OCI-LY3 (cell line): ENCODE results near the gene KLF16.
A peak's percentile ranks its signal among the peaks of the same experiment; 100 is the strongest.

Experiments
- H2AFZ ChIP-seq: fragments of 200-600, 300-600 bp; shearing (Covaris generic); 2 replicates; pipeline ENCODE4 v1.6.0; 2014; ENCODE audit warnings: antibody characterized with exemption, low read depth, low read length
- H3K27ac ChIP-seq: fragments of 200-600, 300-600 bp; sonication (generic); 2 replicates; pipeline ENCODE4 v1.5.1; 2014; ENCODE audit warnings: mild to moderate bottlenecking, low read length, moderate library complexity, mixed read lengths
- H3K27me3 ChIP-seq: fragments of 200-600, 300-600 bp; sonication (generic); 2 replicates; pipeline ENCODE4 v1.6.1; 2014; ENCODE audit warnings: low read depth, low read length, mixed read lengths
- H3K36me3 ChIP-seq: fragments of 200-600, 300-600 bp; sonication (generic); replicated peaks from 2 replicates; pipeline ENCODE3; 2014; ENCODE audit warnings: low read depth, low read length, mixed read lengths
- H3K4me1 ChIP-seq: fragments of 300-600, 200-600 bp; sonication (generic); 2 replicates; pipeline ENCODE4 v1.6.1; 2014; ENCODE audit warnings: low read length, mixed read lengths
- H3K4me2 ChIP-seq: fragments of 200-600, 300-600 bp; sonication (generic); 2 replicates; pipeline ENCODE4 v1.6.1; 2014; ENCODE audit warnings: low read length, mixed read lengths
- H3K4me3 ChIP-seq: fragments of 300-600, 200-600 bp; sonication (generic); 2 replicates; pipeline ENCODE4 v1.5.1; 2014; ENCODE audit warnings: antibody characterized with exemption, mild to moderate bottlenecking, low read length, moderate library complexity
- H3K79me2 ChIP-seq: fragments of 300-600, 200-600 bp; shearing (Covaris generic); 2 replicates; pipeline ENCODE4 v1.6.1; 2014; ENCODE audit warnings: mild to moderate bottlenecking, low read length, mixed read lengths
- H3K9ac ChIP-seq: fragments of 300-600, 200-600 bp; shearing (Covaris generic); 2 replicates; pipeline ENCODE4 v1.6.0; 2014; ENCODE audit warnings: mild to moderate bottlenecking, low read length, moderate library complexity
- H3K9me3 ChIP-seq: fragments of 200-600, 300-600 bp; shearing (Covaris generic); 2 replicates; pipeline ENCODE4 v1.6.1; 2014; ENCODE audit warnings: low read length, mixed read lengths; ENCODE audit not compliant: insufficient read depth
- H4K20me1 ChIP-seq: fragments of 200-600, 300-600 bp; sonication (generic); 2 replicates; pipeline ENCODE4 v1.6.1; 2016; ENCODE audit warnings: low read length, mixed read lengths; ENCODE audit not compliant: insufficient read depth
- EZH2phosphoT487 ChIP-seq: fragments of 200-600 bp; shearing (Covaris generic); IDR thresholded peaks from 2 replicates; pipeline ENCODE4 v1.6.1; 2018; ENCODE audit warnings: antibody characterized with exemption, mixed run types, low read depth
- TF ChIP-seq, protein P1 (sequence below): fragments of 200-600, 300-600 bp; sonication (generic); IDR thresholded peaks from 2 replicates; pipeline ENCODE4 v1.5.1; 2014; ENCODE audit warnings: antibody characterized with exemption, low read length, low read depth

The KLF16 gene

DNA sequence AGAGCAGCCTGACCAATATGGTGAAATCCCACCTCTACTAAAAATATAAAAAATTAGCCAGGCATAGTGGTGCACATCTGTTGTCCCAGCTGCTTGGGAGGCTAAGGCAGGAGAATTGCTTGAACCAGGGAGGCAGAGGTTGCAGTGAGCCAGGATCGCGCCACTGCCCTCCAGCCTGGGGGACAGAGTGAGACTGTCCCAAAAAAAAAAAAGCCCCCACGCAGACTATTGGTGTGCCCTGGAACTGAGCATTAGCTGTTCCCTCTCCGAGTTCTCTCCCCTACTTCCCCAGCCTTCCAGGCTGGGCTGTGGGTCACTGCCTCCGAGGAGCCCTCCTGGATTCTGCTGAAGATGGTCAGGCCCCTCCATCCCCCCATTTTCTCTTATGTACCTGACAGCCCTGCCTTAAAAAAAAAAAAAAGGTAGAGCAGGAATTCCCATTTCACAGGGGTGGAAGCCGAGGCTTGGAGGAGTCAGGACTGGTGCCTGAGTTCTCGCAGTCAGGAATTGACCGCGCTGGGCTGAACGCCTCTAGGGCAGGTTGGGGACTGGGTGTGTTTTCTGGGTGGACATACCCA lies 43.7 kb upstream of the KLF16 start:
- peak overlapping the region; percentile 68 for H3K4me3 ChIP-seq
- no peak overlapping the region; the same call in 1 of the 2 replicates for H3K9ac ChIP-seq
- H3K27ac ChIP-seq, result no peak overlapping the region
- H3K4me2 ChIP-seq, result peak overlapping the region; percentile 72
- peaks cover 24% of the 10 kb centered on the region for H3K36me3 ChIP-seq
- peaks cover 66% of the 10 kb centered on the region for H3K79me2 ChIP-seq
- H3K9me3 ChIP-seq, result no peaks in the 10 kb centered on the region
- H2AFZ ChIP-seq, result no peak overlapping the region
- no peaks in the 10 kb centered on the region for H3K27me3 ChIP-seq
- TF ChIP-seq EZH2phosphoT487, result no peak
- TF ChIP-seq, protein P1, sequence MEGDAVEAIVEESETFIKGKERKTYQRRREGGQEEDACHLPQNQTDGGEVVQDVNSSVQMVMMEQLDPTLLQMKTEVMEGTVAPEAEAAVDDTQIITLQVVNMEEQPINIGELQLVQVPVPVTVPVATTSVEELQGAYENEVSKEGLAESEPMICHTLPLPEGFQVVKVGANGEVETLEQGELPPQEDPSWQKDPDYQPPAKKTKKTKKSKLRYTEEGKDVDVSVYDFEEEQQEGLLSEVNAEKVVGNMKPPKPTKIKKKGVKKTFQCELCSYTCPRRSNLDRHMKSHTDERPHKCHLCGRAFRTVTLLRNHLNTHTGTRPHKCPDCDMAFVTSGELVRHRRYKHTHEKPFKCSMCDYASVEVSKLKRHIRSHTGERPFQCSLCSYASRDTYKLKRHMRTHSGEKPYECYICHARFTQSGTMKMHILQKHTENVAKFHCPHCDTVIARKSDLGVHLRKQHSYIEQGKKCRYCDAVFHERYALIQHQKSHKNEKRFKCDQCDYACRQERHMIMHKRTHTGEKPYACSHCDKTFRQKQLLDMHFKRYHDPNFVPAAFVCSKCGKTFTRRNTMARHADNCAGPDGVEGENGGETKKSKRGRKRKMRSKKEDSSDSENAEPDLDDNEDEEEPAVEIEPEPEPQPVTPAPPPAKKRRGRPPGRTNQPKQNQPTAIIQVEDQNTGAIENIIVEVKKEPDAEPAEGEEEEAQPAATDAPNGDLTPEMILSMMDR, result no peak
- peaks cover 43% of the 10 kb centered on the region for H3K4me1 ChIP-seq
- peaks cover 35% of the 10 kb centered on the region for H4K20me1 ChIP-seq

DNA sequence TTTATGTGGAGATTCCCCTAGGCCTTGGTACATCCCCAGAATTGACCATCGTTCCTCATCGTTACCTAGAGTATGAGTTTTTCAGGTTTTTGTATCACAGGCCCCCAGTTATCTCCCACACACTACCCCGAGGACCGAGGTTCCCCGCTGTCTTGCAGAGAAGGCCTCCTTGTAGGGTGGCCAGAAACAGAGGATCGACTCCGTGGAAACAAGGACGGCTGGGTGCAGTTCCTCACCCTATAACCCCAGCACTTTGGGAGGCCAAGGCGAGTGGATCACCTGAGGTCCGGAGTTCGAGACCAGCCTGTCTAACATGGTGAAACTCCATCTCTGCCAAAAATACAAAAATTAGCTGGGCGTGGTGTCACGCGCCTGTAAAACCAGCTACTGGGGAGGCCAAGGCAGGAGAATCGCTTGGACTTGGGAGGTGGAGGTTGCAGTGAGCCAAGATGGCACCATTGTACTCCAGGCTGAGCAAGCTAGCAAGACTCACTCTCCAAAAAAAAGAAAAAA lies 42.5 kb upstream of the KLF16 start:
- Histone ChIP-seq H3K27ac (peak overlapping the region; percentile 96), H3K27me3 (no peaks in the 10 kb centered on the region), H4K20me1 (peaks cover 27% of the 10 kb centered on the region), H3K79me2 (peaks cover 54% of the 10 kb centered on the region), H3K4me1 (peaks cover 43% of the 10 kb centered on the region), H3K36me3 (peaks cover 19% of the 10 kb centered on the region), H3K9me3 (no peaks in the 10 kb centered on the region), H3K9ac (peak overlapping the region; percentile 81), H3K4me2 (peak overlapping the region; percentile 98), H2AFZ (no peak overlapping the region), H3K4me3 (peak overlapping the region; percentile 87)
- TF ChIP-seq EZH2phosphoT487, result no peak
- TF ChIP-seq, protein P1, result no peak

DNA sequence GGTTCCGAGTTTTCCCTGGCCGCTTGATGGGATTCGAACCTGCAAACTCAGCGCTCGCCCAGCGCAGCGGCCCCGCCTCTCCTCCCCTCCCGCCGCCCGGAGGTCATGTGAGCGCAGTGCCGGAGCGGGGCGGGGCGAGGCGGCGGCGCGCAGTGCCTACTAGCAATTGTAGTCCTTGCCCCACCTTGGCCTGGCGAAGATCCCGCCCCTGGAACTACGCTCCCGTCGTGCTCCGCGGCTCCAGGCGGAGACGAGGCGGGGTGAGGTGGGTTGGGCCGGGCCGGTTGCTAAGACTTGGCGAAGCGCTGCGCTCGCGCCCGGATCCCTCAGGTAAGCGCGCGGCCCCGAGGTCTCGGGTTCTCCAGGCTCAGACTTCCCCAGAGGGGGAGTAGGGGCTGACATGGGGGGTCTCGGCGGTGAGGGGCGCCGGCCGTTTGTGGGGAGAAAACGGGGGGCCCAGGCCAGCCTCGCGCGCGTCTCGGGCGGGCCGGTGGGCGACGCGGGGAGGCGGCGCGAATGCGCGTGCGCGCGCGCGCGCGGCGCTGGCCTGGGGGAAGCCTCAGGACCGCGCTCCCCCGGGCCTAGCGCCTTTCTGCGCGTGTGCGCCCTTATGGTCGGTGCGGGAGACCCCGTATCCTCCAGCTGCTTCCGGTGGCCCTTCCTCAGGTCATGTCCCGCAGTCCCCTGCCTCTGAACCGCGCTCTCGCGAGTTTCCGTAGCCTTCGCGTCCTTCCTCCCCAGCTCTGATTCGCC lies 41.9 kb upstream of the KLF16 start, which contains the start of the genes ADAT3 and SCAMP4:
ADAT3 (plus strand) TSS at position 290 of the 753 bp plus-strand sequence. CDS start 6,649 bp downstream, outside the sequence.
SCAMP4 (plus strand) TSS at position 290 of the 753 bp plus-strand sequence. CDS start 9,621 bp downstream, outside the sequence.
- no peaks in the 10 kb centered on the region for H3K27me3 ChIP-seq
- no peaks in the 10 kb centered on the region for H3K9me3 ChIP-seq
- H2AFZ ChIP-seq, result no peak within 1 kb of the TSS
- peak within 1 kb of the TSS; percentile 99 for H3K9ac ChIP-seq
- peaks cover 48% of the 10 kb centered on the region for H3K79me2 ChIP-seq
- peak within 1 kb of the TSS; percentile 87 for H3K4me3 ChIP-seq
- H4K20me1 ChIP-seq, result peaks cover 24% of the 10 kb centered on the region
- peak within 1 kb of the TSS; percentile 96 for H3K27ac ChIP-seq
- TF ChIP-seq EZH2phosphoT487, result no peak
- TF ChIP-seq, protein P1, result no peak
- peak within 1 kb of the TSS; percentile 98 for H3K4me2 ChIP-seq
- H3K36me3 ChIP-seq, result peaks cover 19% of the 10 kb centered on the region
- peaks cover 43% of the 10 kb centered on the region for H3K4me1 ChIP-seq

DNA sequence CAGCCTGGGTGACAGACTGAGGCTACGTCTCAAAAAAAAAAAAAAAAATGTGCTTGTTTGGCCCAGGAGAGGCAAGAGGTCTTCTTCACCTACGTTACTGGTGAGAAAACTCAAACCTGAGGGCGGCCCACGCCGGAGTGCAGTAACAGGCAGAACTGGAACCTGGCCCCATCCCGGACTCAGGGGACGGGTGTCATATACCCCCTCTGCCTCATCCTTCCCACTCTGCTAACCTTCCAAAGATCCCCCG lies 41.4 kb upstream of the KLF16 start:
- Histone ChIP-seq H3K27me3 (no peaks in the 10 kb centered on the region), H4K20me1 (peaks cover 19% of the 10 kb centered on the region), H3K36me3 (peaks cover 14% of the 10 kb centered on the region), H3K79me2 (peaks cover 43% of the 10 kb centered on the region), H3K4me3 (peak overlapping the region; percentile 87), H3K27ac (peak overlapping the region; percentile 96), H3K9me3 (no peaks in the 10 kb centered on the region), H3K4me1 (peaks cover 43% of the 10 kb centered on the region), H3K9ac (peak overlapping the region; percentile 99), H2AFZ (no peak overlapping the region), H3K4me2 (peak overlapping the region; percentile 94)
- no peak for TF ChIP-seq EZH2phosphoT487
- TF ChIP-seq, protein P1, result no peak
